HL-60 (cell line): ENCODE results near the gene BEST1.

Experiments
- DNase-seq, 2 experiments: peaks; one replicate each; pipeline ENCODE4 v3.0.0-alpha.2; 2010 to 2020; ENCODE audit warnings: low read depth in 1 of 2, low spot score in 1 of 2
- H3K27ac ChIP-seq: fragments of 250-450 bp; sonication (Bioruptor Pico); replicated peaks from 2 replicates; pipeline ENCODE4 v1.5.1; 2020; ENCODE audit warnings: mild to moderate bottlenecking, moderate library complexity
- H3K27me3 ChIP-seq: fragments of 250-450 bp; sonication (Bioruptor Pico); 2 replicates; pipeline ENCODE4 v1.5.1; 2021; ENCODE audit warnings: mild to moderate bottlenecking, moderate library complexity; ENCODE audit not compliant: insufficient read depth, poor library complexity, severe bottlenecking
- H3K4me3 ChIP-seq: replicated peaks from 2 replicates; pipeline ENCODE4 v1.5.1; 2011; ENCODE audit warnings: mild to moderate bottlenecking, control low read depth, low read length; ENCODE audit not compliant: insufficient read depth
- CTCF ChIP-seq: IDR thresholded peaks from one replicate; pipeline ENCODE4 v1.5.1; 2011; ENCODE audit warnings: low read length, control low read depth, inconsistent platforms; ENCODE audit not compliant: insufficient read depth
- GABPA ChIP-seq: IDR thresholded peaks from 2 replicates; pipeline ENCODE4 v1.6.1; 2012; ENCODE audit warnings: low read depth
- POLR2AphosphoS5 ChIP-seq: IDR thresholded peaks from 2 replicates; pipeline ENCODE4 v1.6.1; 2012; ENCODE audit warnings: low read depth
- REST ChIP-seq: IDR thresholded peaks from 2 replicates; pipeline ENCODE4 v1.6.1; 2012; ENCODE audit warnings: low read depth; ENCODE audit not compliant: insufficient replicate concordance
- SPI1 ChIP-seq: IDR thresholded peaks from 2 replicates; pipeline ENCODE4 v1.6.1; 2012; ENCODE audit warnings: low read depth, mild to moderate bottlenecking, borderline replicate concordance

BEST1 gene

GRCh38 chr11:61959114-61959513 is 9.0 kb downstream of the BEST1 start:
- no peak for TF ChIP-seq CTCF
- no peak overlapping the region for H3K4me3 ChIP-seq
- no peaks in the 10 kb centered on the region for H3K27me3 ChIP-seq
- no peak overlapping the region for H3K27ac ChIP-seq
- no peak for DNase-seq

- DNase-seq, result no peak
Measured at GRCh38 chr11:61959678-61960077, 9.5 kb downstream of the BEST1 start.

GRCh38 chr11:61960532-61960931 is 10.4 kb downstream of the BEST1 start:
- Histone ChIP-seq H3K4me3 (no peak overlapping the region), H3K27me3 (no peaks in the 10 kb centered on the region), H3K27ac (no peak overlapping the region)
- no peak for TF ChIP-seq GABPA
- no peak for TF ChIP-seq CTCF
- no peak for TF ChIP-seq REST
- no peak for TF ChIP-seq POLR2AphosphoS5
- TF ChIP-seq SPI1, result no peak
- DNase-seq, result no peak

More at GRCh38 chr11:61959678-61960077, 9.5 kb downstream of the BEST1 start:
- no peak for TF ChIP-seq GABPA
- TF ChIP-seq SPI1, result no peak
- TF ChIP-seq POLR2AphosphoS5, result no peak
- no peak for TF ChIP-seq CTCF
- TF ChIP-seq REST, result no peak
- Histone ChIP-seq H3K4me3 (no peak overlapping the region), H3K27ac (no peak overlapping the region), H3K27me3 (no peaks in the 10 kb centered on the region)

- no peaks in the 10 kb centered on the region for H3K27me3 ChIP-seq
- no peak overlapping the region for H3K4me3 ChIP-seq
- no peak for DNase-seq
- no peak overlapping the region for H3K27ac ChIP-seq
- TF ChIP-seq CTCF (no peak), GABPA (no peak), REST (no peak), POLR2AphosphoS5 (no peak), SPI1 (no peak)
Measured at GRCh38 chr11:61961570-61962212, 11.5 kb downstream of the BEST1 start.
